Activated naive CD8-positive, alpha-beta T cell (primary cell): ENCODE results near the gene DZANK1.
"Not testable (repeated sequence)": the region's sequence is repeated elsewhere in the genome, so short reads cannot be mapped to it uniquely, and the experiment has no call there.

ENCODE experiments used
- H3K27ac Mint-ChIP-seq: one replicate; pipeline ENCODE4 v1.8.0; 2021; ENCODE audit warnings: mixed read lengths
- H3K27me3 Mint-ChIP-seq: one replicate; pipeline ENCODE4 v1.8.0; 2021; ENCODE audit warnings: mixed read lengths
- H3K36me3 Mint-ChIP-seq: one replicate; pipeline ENCODE4 v1.8.0; 2021; ENCODE audit warnings: mixed read lengths
- H3K4me1 Mint-ChIP-seq: one replicate; pipeline ENCODE4 v1.8.0; 2021; ENCODE audit warnings: low read depth, mixed read lengths
- H3K4me3 Mint-ChIP-seq: one replicate; pipeline ENCODE4 v1.8.0; 2021; ENCODE audit warnings: mild to moderate bottlenecking, mixed read lengths
- H3K9me3 Mint-ChIP-seq: one replicate; pipeline ENCODE4 v1.8.0; 2021; ENCODE audit warnings: low read depth, mixed read lengths

DZANK1 gene

GRCh38 chr20:18412221-18412901 is 54.5 kb downstream of the DZANK1 start:
- Mint-ChIP-seq H3K36me3 (no peaks in the 10 kb centered on the region), H3K27ac (no peak overlapping the region), H3K4me3 (no peak overlapping the region), H3K27me3 (no peaks in the 10 kb centered on the region), H3K4me1 (peaks cover 3% of the 10 kb centered on the region), H3K9me3 (no peaks in the 10 kb centered on the region)

GRCh38 chr20:18405826-18406225 is 61.0 kb downstream of the DZANK1 start:
- H3K36me3 Mint-ChIP-seq = peaks cover 25% of the 10 kb centered on the region
- H3K9me3 Mint-ChIP-seq = peaks cover 6% of the 10 kb centered on the region
- H3K27me3 Mint-ChIP-seq = no peaks in the 10 kb centered on the region
- no peak overlapping the region for H3K4me3 Mint-ChIP-seq
- no peaks in the 10 kb centered on the region for H3K4me1 Mint-ChIP-seq
- no peak overlapping the region for H3K27ac Mint-ChIP-seq

DNA sequence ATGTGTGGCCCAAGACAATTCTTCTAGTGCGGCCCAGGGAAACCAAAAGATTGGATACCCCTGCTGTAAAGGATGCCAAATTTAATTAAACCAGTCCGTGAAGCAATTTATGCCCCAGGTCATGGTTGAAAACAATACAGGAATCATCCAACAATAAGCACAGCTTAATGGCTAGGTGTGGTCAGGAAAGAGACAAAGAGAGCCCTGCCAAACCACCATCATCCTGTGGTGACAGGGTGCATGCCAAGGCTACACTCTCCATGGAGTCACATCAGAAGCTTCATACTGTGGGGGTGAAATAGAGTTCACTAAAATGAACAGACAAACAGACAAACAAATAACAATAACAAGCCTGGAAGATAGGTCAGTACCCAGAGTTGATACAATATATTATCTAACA is 62.7 kb downstream of the DZANK1 start:
- H3K4me1 Mint-ChIP-seq = no peaks in the 10 kb centered on the region
- H3K9me3 Mint-ChIP-seq = peaks cover 6% of the 10 kb centered on the region
- H3K4me3 Mint-ChIP-seq = no peak overlapping the region
- H3K27me3 Mint-ChIP-seq = no peaks in the 10 kb centered on the region
- no peak overlapping the region for H3K27ac Mint-ChIP-seq
- H3K36me3 Mint-ChIP-seq = peaks cover 27% of the 10 kb centered on the region

GRCh38 chr20:18403269-18403668 is 63.6 kb downstream of the DZANK1 start:
- Mint-ChIP-seq H3K36me3 (peaks cover 27% of the 10 kb centered on the region), H3K4me1 (no peaks in the 10 kb centered on the region), H3K27me3 (no peaks in the 10 kb centered on the region), H3K9me3 (peaks cover 6% of the 10 kb centered on the region), H3K4me3 (no peak overlapping the region), H3K27ac (no peak overlapping the region)

DNA sequence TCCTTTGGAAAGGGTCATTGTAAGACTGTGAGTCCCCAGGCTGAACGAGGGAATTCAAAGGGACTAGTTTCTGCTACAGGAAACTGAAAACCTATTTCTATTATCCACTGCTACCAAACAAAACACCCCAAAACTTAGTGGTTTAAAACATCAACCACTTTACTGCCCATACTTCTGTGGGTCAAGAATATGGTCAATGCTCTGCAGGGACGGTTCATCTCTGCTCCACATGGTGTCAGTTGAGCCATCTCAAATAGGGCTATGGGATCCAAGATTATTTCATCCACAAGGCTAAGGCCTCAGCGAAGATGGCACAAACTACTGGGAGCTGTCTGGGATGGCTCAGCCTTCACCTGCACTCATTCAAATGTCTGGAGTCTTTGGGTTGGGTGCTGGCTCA is 65.5 kb downstream of the DZANK1 start:
- Mint-ChIP-seq H3K9me3 (peaks cover 6% of the 10 kb centered on the region), H3K27me3 (no peaks in the 10 kb centered on the region), H3K4me3 (no peak overlapping the region), H3K27ac (no peak overlapping the region), H3K36me3 (peaks cover 27% of the 10 kb centered on the region), H3K4me1 (no peaks in the 10 kb centered on the region)

DNA sequence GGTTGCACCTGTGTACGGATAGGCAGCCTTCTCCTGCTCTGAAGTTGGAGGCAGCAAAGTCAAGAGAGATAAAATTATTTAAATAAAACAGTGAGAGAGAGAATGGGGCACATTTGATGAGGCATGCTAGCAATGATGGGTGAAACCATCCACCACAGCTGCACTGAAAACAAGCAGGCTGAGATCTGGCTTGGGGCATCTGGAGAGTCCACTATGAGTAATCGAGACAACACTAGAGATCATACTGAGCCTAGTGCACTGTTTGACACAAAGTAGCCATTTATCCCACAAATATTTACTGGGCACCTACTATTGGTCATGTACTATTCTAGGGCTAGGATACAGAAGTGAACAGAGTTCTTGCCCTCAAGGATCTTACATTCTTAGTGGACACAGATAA is 66.4 kb downstream of the DZANK1 start:
- H3K27me3 Mint-ChIP-seq = no peaks in the 10 kb centered on the region

DNA sequence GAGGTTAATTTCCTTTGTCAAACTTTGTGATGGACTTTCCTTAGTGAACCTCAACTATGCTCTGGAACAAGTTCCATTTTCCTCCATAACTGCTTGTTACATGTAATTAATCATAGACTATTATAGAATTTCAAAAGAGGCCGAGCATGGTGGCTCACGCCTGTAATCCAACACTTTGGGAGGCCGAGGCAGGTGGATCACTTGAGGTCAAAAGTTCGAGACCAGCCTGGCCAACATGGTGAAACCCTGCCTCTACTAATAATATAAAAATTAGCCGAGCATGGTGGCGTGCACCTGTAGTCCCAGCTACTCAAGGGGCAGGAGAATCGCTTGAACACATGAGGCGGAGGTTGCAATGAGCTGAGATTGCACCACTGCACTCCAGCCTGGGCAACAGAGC is 68.1 kb downstream of the DZANK1 start:
- H3K9me3 Mint-ChIP-seq, H3K4me1 Mint-ChIP-seq, H3K4me3 Mint-ChIP-seq, H3K27ac Mint-ChIP-seq, H3K27me3 Mint-ChIP-seq: not testable (repeated sequence)
- H3K36me3 Mint-ChIP-seq = peaks cover 20% of the 10 kb centered on the region

More for the DNA sequence above, 66.4 kb downstream of the DZANK1 start:
- Mint-ChIP-seq H3K4me1 (no peaks in the 10 kb centered on the region), H3K27ac (no peak overlapping the region), H3K4me3 (no peak overlapping the region), H3K36me3 (peaks cover 29% of the 10 kb centered on the region), H3K9me3 (peaks cover 4% of the 10 kb centered on the region)

GRCh38 chr20:18397030-18397429 is 69.8 kb downstream of the DZANK1 start:
- Mint-ChIP-seq H3K27me3 (no peaks in the 10 kb centered on the region), H3K4me3 (no peak overlapping the region), H3K9me3 (no peaks in the 10 kb centered on the region), H3K4me1 (no peaks in the 10 kb centered on the region), H3K27ac (no peak overlapping the region), H3K36me3 (peaks cover 12% of the 10 kb centered on the region)

- Mint-ChIP-seq H3K4me3 (no peak overlapping the region), H3K27me3 (no peaks in the 10 kb centered on the region), H3K27ac (no peak overlapping the region)
These were observed 71.3 kb downstream of the DZANK1 start for GRCh38 chr20:18395544-18395943.

DNA sequence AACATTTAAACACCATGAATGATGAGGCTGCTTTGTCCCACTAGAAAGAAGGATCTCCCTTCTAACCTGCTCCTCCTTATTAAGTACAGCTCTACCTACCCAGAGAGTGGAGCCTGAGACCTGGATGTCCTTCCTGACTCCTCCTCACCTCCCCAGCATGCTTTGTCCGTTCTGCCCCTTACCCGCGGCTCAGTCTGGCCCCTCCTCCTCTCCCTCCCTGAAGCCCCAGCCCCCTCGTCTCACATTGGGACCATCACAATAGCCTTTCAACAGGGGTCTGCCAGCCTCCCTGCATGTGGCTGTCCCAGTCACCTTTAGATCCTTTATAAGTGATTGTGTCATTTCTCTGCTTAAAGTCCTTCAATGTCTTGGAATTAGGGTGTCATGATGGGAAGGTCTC is 72.5 kb downstream of the DZANK1 start:
- Mint-ChIP-seq H3K4me1 (no peaks in the 10 kb centered on the region), H3K36me3 (peaks cover 4% of the 10 kb centered on the region), H3K27ac (no peak overlapping the region), H3K4me3 (no peak overlapping the region), H3K27me3 (no peaks in the 10 kb centered on the region), H3K9me3 (no peaks in the 10 kb centered on the region)

More at GRCh38 chr20:18395544-18395943, 71.3 kb downstream of the DZANK1 start:
- peaks cover 6% of the 10 kb centered on the region for H3K36me3 Mint-ChIP-seq
- no peaks in the 10 kb centered on the region for H3K9me3 Mint-ChIP-seq
- no peaks in the 10 kb centered on the region for H3K4me1 Mint-ChIP-seq

DNA sequence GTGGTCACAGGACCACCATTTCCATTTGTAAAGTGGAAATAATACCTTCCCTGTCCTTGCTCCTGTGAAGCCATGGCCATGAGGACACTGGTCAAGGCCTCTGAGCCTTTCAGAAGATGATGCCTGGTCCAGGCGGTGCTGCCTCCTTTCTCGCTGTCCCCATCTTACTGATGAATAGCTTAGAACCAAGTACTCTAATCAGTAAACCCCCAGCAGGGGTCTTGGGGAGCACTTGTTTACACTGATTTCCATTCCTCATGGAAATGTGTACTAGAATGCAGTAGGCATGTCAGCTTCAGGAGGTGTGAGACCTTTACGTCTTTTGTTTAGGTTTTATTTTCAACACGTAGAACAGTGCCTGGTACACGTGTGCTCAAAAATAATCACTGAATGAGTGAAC is 75.1 kb downstream of the DZANK1 start:
- Mint-ChIP-seq H3K27me3 (no peaks in the 10 kb centered on the region), H3K27ac (no peak overlapping the region), H3K36me3 (peaks cover 8% of the 10 kb centered on the region), H3K9me3 (no peaks in the 10 kb centered on the region), H3K4me3 (no peak overlapping the region), H3K4me1 (no peaks in the 10 kb centered on the region)

GRCh38 chr20:18390201-18390600 is 76.6 kb downstream of the DZANK1 start:
- H3K36me3 Mint-ChIP-seq = peaks cover 3% of the 10 kb centered on the region
- H3K4me3 Mint-ChIP-seq = no peak overlapping the region
- H3K4me1 Mint-ChIP-seq = no peaks in the 10 kb centered on the region
- H3K9me3 Mint-ChIP-seq = no peaks in the 10 kb centered on the region
- no peak overlapping the region for H3K27ac Mint-ChIP-seq
- no peaks in the 10 kb centered on the region for H3K27me3 Mint-ChIP-seq

DNA sequence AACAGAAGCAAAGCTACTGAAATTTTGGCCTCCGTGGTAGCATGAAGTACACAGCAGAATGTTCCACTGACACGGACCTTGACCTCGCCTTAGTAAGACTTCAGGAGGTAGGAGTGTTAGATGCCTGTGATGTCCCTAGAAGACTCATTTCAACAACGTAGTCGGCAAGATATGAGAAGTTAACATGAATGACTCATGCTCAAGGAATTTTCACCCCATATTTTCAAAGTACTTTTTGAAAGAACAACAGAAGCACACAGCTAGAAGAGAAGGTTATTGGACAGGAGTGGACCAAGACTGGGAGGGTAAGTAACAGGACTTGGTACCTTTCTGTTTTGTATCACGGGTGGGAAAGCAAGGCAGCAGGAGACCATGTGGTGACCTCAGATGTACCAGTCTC is 78.0 kb downstream of the DZANK1 start:
- Mint-ChIP-seq H3K9me3 (no peaks in the 10 kb centered on the region), H3K27ac (no peak overlapping the region), H3K4me1 (no peaks in the 10 kb centered on the region), H3K27me3 (no peaks in the 10 kb centered on the region), H3K36me3 (peaks cover 6% of the 10 kb centered on the region), H3K4me3 (no peak overlapping the region)

- H3K4me3 Mint-ChIP-seq = no peak overlapping the region
- no peaks in the 10 kb centered on the region for H3K27me3 Mint-ChIP-seq
- no peak overlapping the region for H3K27ac Mint-ChIP-seq
These were observed 85.8 kb downstream of the DZANK1 start for GRCh38 chr20:18380908-18381529.

DNA sequence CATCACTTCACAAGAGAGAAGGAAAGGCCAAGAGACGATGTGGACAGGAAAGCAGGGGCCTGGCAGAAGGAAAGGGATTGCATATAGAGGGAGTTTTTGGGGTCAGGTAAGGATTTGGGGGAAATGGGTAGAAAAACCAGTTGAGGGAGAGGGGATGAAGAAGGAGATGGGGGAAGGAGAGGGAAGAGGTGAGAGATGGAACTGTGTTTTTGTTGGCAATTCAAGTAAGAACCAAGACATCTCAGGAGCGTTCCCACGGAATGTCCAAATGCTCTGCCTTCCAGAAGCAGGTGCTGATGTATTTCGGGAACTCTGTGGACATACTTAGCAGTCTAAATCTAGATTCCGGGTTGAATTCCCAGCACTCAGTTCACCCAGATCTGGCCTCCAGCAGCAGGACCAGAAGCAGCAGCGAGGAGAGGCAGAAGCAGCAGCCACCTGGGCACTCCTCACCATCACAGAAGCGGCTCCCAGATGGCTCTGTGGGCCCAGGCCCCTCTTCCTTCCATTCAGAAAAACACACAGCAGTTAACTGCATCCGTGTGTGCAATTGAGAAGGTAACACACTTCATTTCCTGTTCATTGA is 88.8 kb downstream of the DZANK1 start:
- Mint-ChIP-seq H3K36me3 (no peaks in the 10 kb centered on the region), H3K27me3 (no peaks in the 10 kb centered on the region), H3K27ac (no peak overlapping the region), H3K4me3 (no peak overlapping the region), H3K4me1 (no peaks in the 10 kb centered on the region), H3K9me3 (no peaks in the 10 kb centered on the region)

More at GRCh38 chr20:18380908-18381529, 85.8 kb downstream of the DZANK1 start:
- Mint-ChIP-seq H3K4me1 (no peaks in the 10 kb centered on the region), H3K9me3 (no peaks in the 10 kb centered on the region), H3K36me3 (peaks cover 6% of the 10 kb centered on the region)

- H3K36me3 Mint-ChIP-seq, H3K27ac Mint-ChIP-seq, H3K27me3 Mint-ChIP-seq, H3K4me3 Mint-ChIP-seq, H3K4me1 Mint-ChIP-seq, H3K9me3 Mint-ChIP-seq: not testable (repeated sequence)
These were observed 91.3 kb downstream of the DZANK1 start for GRCh38 chr20:18375551-18375950.
